Heart left ventricle (tissue), 13 donors: ENCODE data around the gene DDX46.

Experiments
- CTCF ChIP-seq, 12 donors: fragments of 200-600 bp; sonication (generic) in 4 of 12; IDR thresholded peaks; one replicate each; pipeline versions ENCODE4 v1.5.0 to v1.8.0; 2018 to 2022; ENCODE audit warnings: antibody characterized with exemption in 12 of 12, mild to moderate bottlenecking in 5 of 12
- POLR2A ChIP-seq, 2 donors: fragments of 450-650 bp; IDR thresholded peaks; one replicate each; pipeline ENCODE4 v1.6.1; 2017; ENCODE audit warnings: antibody characterized with exemption in 2 of 2, mild to moderate bottlenecking in 2 of 2, moderate library complexity in 2 of 2
- donor health status: ischemic (EF 13 %, LVEDD 7.1; RV severe dilation, severe dysfunction).
- donor health status: DM: no; HTN: yes; CAD: no.
- donor health status: DM: no; HTN: no; CAD: no.
- donor health status: ischemic (EF 25% LVEDD 6.9; RV normal size, moderate dysfunction).
- donor health status: ischemic (EF 25% LVEDD 5.7; RV mildly dilated, moderate dysfunction).
- donor health status: ischemic (EF 35%, LVEDD 5.7; RV mildly dilated, moderate dysfunction).
- donor health status: nonischemic (EF 11% LVEDD 7.7; RV severe dilation, severe dysfunction).
- donor health status: DM: yes; HTN: yes; CAD: no.
- donor health status: PGD.
- donor health status: ischemic (EF 29% LVEDD 5.4; RV normal size, mild dysfunction).
- donor health status: nonischemic (EF 23%, LVEDD 6.1; RV moderate dilation, normal function).

- TF ChIP-seq CTCF (IDR thresholded peaks at IDR 0.05) (no peak), POLR2A (IDR thresholded peaks at IDR 0.05) (no peak)
These were observed 66.6 kb downstream of the DDX46 start for GRCh38 chr5:134825212-134825611.
